CD4-positive, alpha-beta memory T cell (primary cell): ENCODE measurements around the gene PITX1. TPM values are rescaled to one million over a fixed set of nuclear protein-coding genes. Genes with fewer than 3 reads are reported as not detected.

ENCODE experiments used
- polyA plus RNA-seq, 2 donors: library from polyadenylated mRNA; unstranded; fragments of 300-500 nt; fragmentation: Illumina TruSeq; gene quantifications; one replicate each; pipeline ENCODE4 v1.2.3, GENCODE V29; 2021
- total RNA-seq, 2 experiments: library from RNA; stranded (reverse); gene quantifications; one replicate each; pipeline ENCODE4 v1.2.3, GENCODE V29; 2021

PITX1 gene
- total and polyA plus RNA-seq, 4 experiments from 2014 or later = not detected

Other genes starting within 250 kb of the PITX1 start
- gene C5orf24, start 188.3 kb downstream of the PITX1 start, total RNA-seq = 10 to 100 TPM; 33.4 to 33.9 TPM
- gene C5orf24, start 188.3 kb downstream of the PITX1 start, polyA plus RNA-seq = 1 to 10 TPM; 9.2 TPM
- gene TXNDC15, start 159.9 kb downstream of the PITX1 start, total RNA-seq = 10 to 100 TPM; 42.8 to 52.0 TPM
- 10 to 100 TPM; 14.4 to 23.0 TPM for gene TXNDC15, start 159.9 kb downstream of the PITX1 start, polyA plus RNA-seq
- 10 to 100 TPM; 13.1 to 15.6 TPM for gene PCBD2, start 129.1 kb downstream of the PITX1 start, total RNA-seq
- gene PCBD2, start 129.1 kb downstream of the PITX1 start, polyA plus RNA-seq = 10 to 100 TPM; 11.5 to 11.6 TPM
- 1 to 10 TPM in 1 of 2 experiments, under 1 TPM in 1; 0.94 to 1.8 TPM for gene CATSPER3, start 66.3 kb downstream of the PITX1 start, total RNA-seq
- under 1 TPM in 1 of 2 donors, not detected in 1; 0.68 TPM for gene CATSPER3, start 66.3 kb downstream of the PITX1 start, polyA plus RNA-seq